SU-DHL-6 (cell line): ENCODE measurements around the gene ACSM2A.
"Not testable (repeated sequence)": the region's sequence is repeated elsewhere in the genome, so short reads cannot be mapped to it uniquely, and the experiment has no call there.

Source experiments
- H2AFZ ChIP-seq: fragments of 200-600 bp; sonication (generic); 2 replicates; pipeline ENCODE4 v1.6.1; 2014; ENCODE audit warnings: low read depth, mild to moderate bottlenecking, moderate library complexity, mixed read lengths, antibody characterized with exemption, low read length; ENCODE audit not compliant: severe bottlenecking
- H3F3A ChIP-seq: fragments of 200-600 bp; shearing (Covaris generic); 2 replicates; pipeline ENCODE4 v1.6.0; 2016; ENCODE audit warnings: antibody characterized with exemption, mild to moderate bottlenecking; ENCODE audit not compliant: insufficient read depth
- H3K27ac ChIP-seq: fragments of 200-600 bp; sonication (generic); 2 replicates; pipeline ENCODE4 v1.5.1; 2016; ENCODE audit warnings: low read depth, mild to moderate bottlenecking, low read length, moderate library complexity, mixed read lengths
- H3K27me3 ChIP-seq: fragments of 200-600 bp; sonication (generic), shearing (Covaris generic); 2 replicates; pipeline ENCODE4 v1.6.0; 2014; ENCODE audit warnings: mild to moderate bottlenecking, low read length
- H3K36me3 ChIP-seq: fragments of 200-600 bp; sonication (generic); 2 replicates; pipeline ENCODE4 v1.6.1; 2014; ENCODE audit warnings: mild to moderate bottlenecking, low read length, mixed read lengths
- H3K4me2 ChIP-seq: fragments of 300-600, 200-600 bp; shearing (Covaris generic), sonication (generic); 2 replicates; pipeline ENCODE4 v1.6.0; 2014; ENCODE audit warnings: low read length, low read depth, mild to moderate bottlenecking; ENCODE audit not compliant: poor library complexity, severe bottlenecking
- H3K4me3 ChIP-seq: fragments of 200-600 bp; sonication (generic); 2 replicates; pipeline ENCODE4 v1.5.1; 2014; ENCODE audit warnings: antibody characterized with exemption, low read length, mild to moderate bottlenecking, mixed read lengths; ENCODE audit not compliant: insufficient read depth, poor library complexity, severe bottlenecking
- H3K79me2 ChIP-seq: fragments of 200-600 bp; sonication (generic); 2 replicates; pipeline ENCODE4 v1.6.1; 2014; ENCODE audit warnings: mild to moderate bottlenecking, low read length, moderate library complexity; ENCODE audit not compliant: insufficient read depth
- H3K9ac ChIP-seq: fragments of 200-600 bp; sonication (generic); 2 replicates; pipeline ENCODE4 v1.7.0; 2014; ENCODE audit warnings: mild to moderate bottlenecking, low read length
- H3K9me2 ChIP-seq: fragments of 200-600 bp; sonication (generic); replicated peaks from 2 replicates; pipeline ENCODE4 v1.6.1; 2014; ENCODE audit warnings: low read length; ENCODE audit not compliant: insufficient read depth
- H3K9me3 ChIP-seq: fragments of 200-600 bp; sonication (generic); 2 replicates; pipeline ENCODE4 v1.6.1; 2014; ENCODE audit warnings: low read length, mixed read lengths; ENCODE audit not compliant: insufficient read depth
- H4K20me1 ChIP-seq: fragments of 200-600 bp; sonication (generic); 2 replicates; pipeline ENCODE4 v1.6.1; 2014; ENCODE audit warnings: low read depth, mild to moderate bottlenecking, antibody characterized with exemption, low read length, moderate library complexity, mixed read lengths
- EZH2phosphoT487 ChIP-seq: fragments of 200-600 bp; sonication (generic), shearing (Covaris generic); conservative IDR thresholded peaks from 2 replicates; pipeline ENCODE4 v1.6.1; 2018; ENCODE audit warnings: mild to moderate bottlenecking, antibody characterized with exemption, low read length, moderate library complexity, mixed read lengths
- TF ChIP-seq, protein P1 (sequence below): fragments of 200-600 bp; sonication (generic); IDR thresholded peaks from one replicate; pipeline ENCODE4 v1.5.1; 2017; ENCODE audit warnings: antibody characterized with exemption, mild to moderate bottlenecking, low read length, moderate library complexity; ENCODE audit not compliant: insufficient read depth, poor library complexity, severe bottlenecking

The ACSM2A gene

DNA sequence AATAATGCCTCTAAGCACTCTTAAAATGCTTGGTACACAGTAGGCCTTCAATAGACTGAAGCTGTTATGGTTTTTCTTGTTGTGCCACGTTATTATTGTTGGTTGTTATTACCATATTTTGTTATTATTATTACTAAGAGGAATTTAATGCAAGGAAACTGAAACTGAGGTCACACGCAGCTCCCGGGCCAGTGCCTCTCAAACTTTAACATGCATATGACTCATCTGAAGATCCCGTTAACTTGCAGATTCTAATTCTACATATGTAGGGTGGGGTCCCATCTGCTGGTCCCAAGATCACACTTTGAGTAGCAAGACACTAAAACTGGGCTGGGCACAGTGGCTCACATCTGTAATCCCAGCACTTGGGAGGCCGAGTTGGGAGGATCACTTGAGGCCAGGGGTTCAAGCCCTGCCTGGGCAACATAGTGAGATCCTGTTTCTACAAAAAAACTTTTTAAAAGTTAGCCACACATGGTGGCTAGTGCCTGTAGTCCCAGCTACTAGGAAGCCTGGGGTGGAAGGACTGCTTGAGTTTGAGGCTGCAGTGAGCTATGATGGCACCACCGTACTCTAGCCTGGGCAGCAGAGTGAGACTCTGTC lies 41.1 kb upstream of the ACSM2A start:
- no peaks in the 10 kb centered on the region for H3K79me2 ChIP-seq
- no peak overlapping the region for H3K27ac ChIP-seq
- no peak overlapping the region for H3K9ac ChIP-seq
- no peaks in the 10 kb centered on the region for H3K27me3 ChIP-seq
- H3F3A ChIP-seq, result no peaks in the 10 kb centered on the region
- no peaks in the 10 kb centered on the region for H4K20me1 ChIP-seq
- H2AFZ ChIP-seq, result no peak overlapping the region
- no peak overlapping the region for H3K4me2 ChIP-seq
- no peaks in the 10 kb centered on the region for H3K9me3 ChIP-seq
- no peaks in the 10 kb centered on the region for H3K9me2 ChIP-seq
- TF ChIP-seq, protein P1, sequence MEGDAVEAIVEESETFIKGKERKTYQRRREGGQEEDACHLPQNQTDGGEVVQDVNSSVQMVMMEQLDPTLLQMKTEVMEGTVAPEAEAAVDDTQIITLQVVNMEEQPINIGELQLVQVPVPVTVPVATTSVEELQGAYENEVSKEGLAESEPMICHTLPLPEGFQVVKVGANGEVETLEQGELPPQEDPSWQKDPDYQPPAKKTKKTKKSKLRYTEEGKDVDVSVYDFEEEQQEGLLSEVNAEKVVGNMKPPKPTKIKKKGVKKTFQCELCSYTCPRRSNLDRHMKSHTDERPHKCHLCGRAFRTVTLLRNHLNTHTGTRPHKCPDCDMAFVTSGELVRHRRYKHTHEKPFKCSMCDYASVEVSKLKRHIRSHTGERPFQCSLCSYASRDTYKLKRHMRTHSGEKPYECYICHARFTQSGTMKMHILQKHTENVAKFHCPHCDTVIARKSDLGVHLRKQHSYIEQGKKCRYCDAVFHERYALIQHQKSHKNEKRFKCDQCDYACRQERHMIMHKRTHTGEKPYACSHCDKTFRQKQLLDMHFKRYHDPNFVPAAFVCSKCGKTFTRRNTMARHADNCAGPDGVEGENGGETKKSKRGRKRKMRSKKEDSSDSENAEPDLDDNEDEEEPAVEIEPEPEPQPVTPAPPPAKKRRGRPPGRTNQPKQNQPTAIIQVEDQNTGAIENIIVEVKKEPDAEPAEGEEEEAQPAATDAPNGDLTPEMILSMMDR, result no peak
- TF ChIP-seq EZH2phosphoT487, result no peak
- H3K4me3 ChIP-seq, result no peak overlapping the region
- no peaks in the 10 kb centered on the region for H3K36me3 ChIP-seq

DNA sequence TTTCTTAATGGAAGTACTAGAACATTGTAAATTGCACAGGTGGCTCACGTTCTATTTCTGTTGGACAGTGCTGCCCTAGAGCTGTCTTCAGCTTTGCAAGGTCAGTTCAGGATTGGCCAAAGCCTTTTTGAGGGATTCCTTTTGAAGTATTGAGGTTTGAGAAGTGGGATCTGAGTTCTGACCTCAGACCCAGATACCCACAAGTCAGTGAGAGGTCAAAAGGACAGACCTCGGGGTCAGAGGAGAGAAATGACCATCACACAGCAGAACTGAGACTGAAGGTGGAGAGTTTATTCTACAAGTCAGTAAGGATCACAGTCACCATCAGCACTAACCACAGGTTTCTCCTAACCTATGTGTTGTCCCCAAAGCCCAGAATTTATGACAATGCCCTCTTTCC lies 40.3 kb upstream of the ACSM2A start:
- TF ChIP-seq, protein P1, result no peak
- TF ChIP-seq EZH2phosphoT487, result no peak
- Histone ChIP-seq H3K79me2 (no peaks in the 10 kb centered on the region), H3K27ac (no peak overlapping the region), H3K36me3 (no peaks in the 10 kb centered on the region), H3K4me3 (no peak overlapping the region), H3F3A (no peaks in the 10 kb centered on the region), H2AFZ (no peak overlapping the region), H3K9ac (no peak overlapping the region), H3K27me3 (no peaks in the 10 kb centered on the region), H3K4me2 (no peak overlapping the region), H3K9me2 (no peaks in the 10 kb centered on the region), H4K20me1 (no peaks in the 10 kb centered on the region), H3K9me3 (no peaks in the 10 kb centered on the region)

DNA sequence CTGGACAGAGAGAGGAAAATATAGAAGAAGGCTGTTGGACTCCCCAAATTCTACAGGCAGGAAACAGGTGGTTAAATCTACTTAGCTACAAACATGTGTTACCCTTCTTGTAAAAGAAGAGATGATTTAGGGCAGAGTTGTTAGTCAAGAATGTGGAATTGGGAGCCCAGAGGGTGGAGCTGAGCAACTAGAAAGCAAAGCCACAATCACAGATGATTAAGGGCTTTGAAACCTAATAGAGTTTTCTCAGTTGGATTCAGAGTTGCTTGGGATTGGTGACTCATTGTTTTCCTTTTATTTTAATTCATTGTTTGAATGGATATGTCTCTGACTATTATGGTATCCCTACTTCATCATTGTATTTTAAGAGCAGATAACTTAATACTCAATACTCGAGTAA lies 35.8 kb upstream of the ACSM2A start:
- Histone ChIP-seq H3K9me2 (no peaks in the 10 kb centered on the region), H3F3A (no peaks in the 10 kb centered on the region), H3K4me3 (no peak overlapping the region), H3K9me3 (no peaks in the 10 kb centered on the region), H3K4me2 (no peak overlapping the region), H3K9ac (no peak overlapping the region), H2AFZ (no peak overlapping the region), H3K36me3 (no peaks in the 10 kb centered on the region), H3K27me3 (no peaks in the 10 kb centered on the region), H3K27ac (no peak overlapping the region), H3K79me2 (no peaks in the 10 kb centered on the region), H4K20me1 (no peaks in the 10 kb centered on the region)
- no peak for TF ChIP-seq EZH2phosphoT487
- TF ChIP-seq, protein P1, result no peak

DNA sequence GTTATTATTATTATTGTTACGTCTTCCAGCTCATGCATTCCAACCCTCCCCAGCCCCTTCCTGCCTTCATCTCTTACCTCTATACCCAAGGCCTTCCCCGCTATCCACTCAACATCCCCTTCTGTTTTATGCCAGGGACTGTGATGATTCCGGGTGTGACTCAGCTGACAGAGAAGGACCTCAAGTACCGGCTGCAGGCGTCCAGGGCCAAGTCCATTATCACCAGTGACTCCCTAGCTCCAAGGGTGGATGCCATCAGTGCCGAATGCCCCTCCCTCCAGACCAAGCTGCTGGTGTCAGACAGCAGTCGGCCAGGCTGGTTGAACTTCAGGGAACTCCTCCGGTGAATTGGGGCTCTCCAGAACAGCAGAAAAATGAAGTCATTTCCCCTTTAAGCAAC lies 32.2 kb upstream of the ACSM2A start:
- not testable (repeated sequence) for H3K9me2 ChIP-seq, H3F3A ChIP-seq, H2AFZ ChIP-seq, H3K27ac ChIP-seq, H3K4me3 ChIP-seq, H3K36me3 ChIP-seq, H3K4me2 ChIP-seq, H4K20me1 ChIP-seq, H3K9ac ChIP-seq, H3K9me3 ChIP-seq, H3K27me3 ChIP-seq, H3K79me2 ChIP-seq

DNA sequence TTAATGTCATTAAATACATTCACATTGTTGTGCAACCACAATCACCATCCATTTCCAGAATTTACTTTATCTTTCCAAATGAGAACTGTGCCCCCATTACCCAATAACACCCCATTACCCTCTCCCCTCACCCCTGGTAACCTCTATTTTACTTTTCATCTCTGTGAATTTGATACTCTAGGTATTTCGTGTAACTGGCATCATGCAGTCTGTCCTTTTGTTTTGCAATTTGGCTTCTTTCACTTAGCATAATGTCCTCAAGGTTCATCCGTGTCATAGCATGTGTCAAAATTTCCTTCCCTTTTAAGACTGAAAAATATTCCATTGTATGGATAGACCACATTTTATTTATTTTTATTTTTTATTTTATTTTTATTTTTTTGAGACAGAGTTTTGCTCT lies 29.6 kb upstream of the ACSM2A start:
- not testable (repeated sequence) for H3K9ac ChIP-seq, H3K4me3 ChIP-seq, H4K20me1 ChIP-seq, H3K36me3 ChIP-seq, H3F3A ChIP-seq, H2AFZ ChIP-seq, H3K9me2 ChIP-seq, H3K27me3 ChIP-seq, H3K27ac ChIP-seq, H3K79me2 ChIP-seq, H3K4me2 ChIP-seq, H3K9me3 ChIP-seq

DNA sequence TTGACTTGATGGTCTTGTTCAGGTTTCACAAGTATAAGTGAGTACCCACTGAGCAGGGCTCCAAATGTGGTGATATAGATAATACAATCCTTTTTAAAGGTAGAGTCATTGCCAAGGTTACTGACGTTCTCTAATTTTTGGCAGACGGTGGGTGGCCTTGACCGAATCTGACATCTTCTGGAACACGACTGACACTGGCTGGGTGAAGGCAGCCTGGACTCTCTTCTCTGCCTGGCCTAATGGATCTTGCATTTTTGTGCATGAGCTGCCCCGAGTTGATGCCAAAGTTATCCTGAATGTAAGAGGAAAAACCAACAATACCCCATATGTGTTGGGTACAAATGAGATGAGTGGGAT lies 27.6 kb upstream of the ACSM2A start:
- H3K79me2 ChIP-seq, H4K20me1 ChIP-seq, H3K27me3 ChIP-seq, H3K4me3 ChIP-seq, H2AFZ ChIP-seq, H3K9me3 ChIP-seq, H3K36me3 ChIP-seq, H3K4me2 ChIP-seq, H3K27ac ChIP-seq, H3K9ac ChIP-seq, H3F3A ChIP-seq, H3K9me2 ChIP-seq: not testable (repeated sequence)
